WTC11 (cell line): ENCODE data around the gene CDCA5. TPM values are rescaled to one million over a fixed set of nuclear protein-coding genes. Genes with fewer than 3 reads are reported as not detected.

Experiments used
- ATAC-seq: fragments of 200-7000 bp; cut with Tn5 transposase; 2 replicates; pipeline ENCODE4 v1.10.0; 2021; ENCODE audit warnings: mild to moderate bottlenecking, moderate library complexity
- CTCF ChIA-PET: fragments of 300-600 bp; sonication (Branson Sonifier 250); formaldehyde crosslinking; loops from one replicate; lab custom pipeline; 2021; ENCODE audit warnings: antibody characterized with exemption; lab: Charles Lee
- POLR2A ChIA-PET: fragments of 350-600 bp; sonication (Branson Sonifier 250); formaldehyde crosslinking; loops from one replicate; lab custom pipeline; 2021; ENCODE audit warnings: antibody characterized with exemption; lab: Charles Lee
- DNase-seq: peaks from one replicate; pipeline ENCODE4 v3.0.0; 2021; ENCODE audit warnings: low spot score
- H3K27ac Mint-ChIP-seq: 2 replicates; pipeline ENCODE4 v1.8.0; 2021; ENCODE audit warnings: mixed read lengths
- H3K27me3 Mint-ChIP-seq: 2 replicates; pipeline ENCODE4 v1.8.0; 2021; ENCODE audit warnings: low read depth, mild to moderate bottlenecking, moderate library complexity, mixed read lengths
- H3K36me3 Mint-ChIP-seq: 2 replicates; pipeline ENCODE4 v1.8.0; 2021; ENCODE audit warnings: mixed read lengths
- H3K4me1 Mint-ChIP-seq: 2 replicates; pipeline ENCODE4 v1.8.0; 2022; ENCODE audit warnings: mixed read lengths
- H3K4me3 Mint-ChIP-seq: 2 replicates; pipeline ENCODE4 v1.8.0; 2021; ENCODE audit warnings: mild to moderate bottlenecking, moderate library complexity, mixed read lengths
- H3K9me3 Mint-ChIP-seq: 2 replicates; pipeline ENCODE4 v1.8.0; 2021; ENCODE audit warnings: mixed read lengths
- CTCF ChIP-seq: fragments of 200-600 bp; IDR thresholded peaks from 2 replicates; pipeline ENCODE4 v1.8.0; 2022; ENCODE audit warnings: antibody characterized with exemption
- E2F5 ChIP-seq: sonication (generic); formaldehyde crosslinking; IDR thresholded peaks from 2 replicates; pipeline ENCODE4 v1.8.1; 2022; ENCODE audit warnings: mild to moderate bottlenecking, moderate library complexity, missing genetic modification reagents
- ELF4 ChIP-seq: sonication (generic); formaldehyde crosslinking; IDR thresholded peaks from 2 replicates; pipeline ENCODE4 v1.8.1; 2022; ENCODE audit warnings: low read depth, mild to moderate bottlenecking, moderate library complexity, missing genetic modification reagents
- ETV6 ChIP-seq: sonication (generic); formaldehyde crosslinking; IDR thresholded peaks from 2 replicates; pipeline ENCODE4 v1.8.1; 2022; ENCODE audit warnings: mild to moderate bottlenecking, missing genetic modification reagents
- FOXJ3 ChIP-seq: sonication (generic); formaldehyde crosslinking; IDR thresholded peaks from 2 replicates; pipeline ENCODE4 v1.9.0; 2021; ENCODE audit warnings: missing genetic modification reagents, mild to moderate bottlenecking, borderline replicate concordance
- FOXK1 ChIP-seq: sonication (generic); formaldehyde crosslinking; IDR thresholded peaks from 2 replicates; pipeline ENCODE4 v1.8.0; 2022; ENCODE audit warnings: mild to moderate bottlenecking, moderate library complexity, missing genetic modification reagents
- GABPB1 ChIP-seq: sonication (generic); formaldehyde crosslinking; IDR thresholded peaks from 2 replicates; pipeline ENCODE4 v1.8.1; 2023; ENCODE audit warnings: mild to moderate bottlenecking, missing genetic modification reagents
- NFE2L1 ChIP-seq: sonication (generic); formaldehyde crosslinking; IDR thresholded peaks from 2 replicates; pipeline ENCODE4 v1.8.1; 2023; ENCODE audit warnings: missing genetic modification reagents
- NFYB ChIP-seq: sonication (generic); formaldehyde crosslinking; conservative IDR thresholded peaks from 2 replicates; pipeline ENCODE4 v1.8.0; 2022; ENCODE audit warnings: low read depth, missing genetic modification reagents
- NR3C1 ChIP-seq: sonication (generic); formaldehyde crosslinking; conservative IDR thresholded peaks from 2 replicates; pipeline ENCODE4 v1.8.1; 2023; ENCODE audit warnings: low read depth, mild to moderate bottlenecking, missing genetic modification reagents
- OVOL2 ChIP-seq: fragments of 250-450 bp; sonication (Bioruptor Pico); IDR thresholded peaks from 2 replicates; pipeline ENCODE4 v1.9.0; 2021; ENCODE audit warnings: mild to moderate bottlenecking, borderline replicate concordance
- RELA ChIP-seq: sonication (generic); formaldehyde crosslinking; IDR thresholded peaks from 2 replicates; pipeline ENCODE4 v1.8.1; 2022; ENCODE audit warnings: missing genetic modification reagents, mild to moderate bottlenecking, borderline replicate concordance
- STAT6 ChIP-seq: sonication (generic); formaldehyde crosslinking; conservative IDR thresholded peaks from 2 replicates; pipeline ENCODE4 v1.8.1; 2023; ENCODE audit warnings: mild to moderate bottlenecking, low read depth, missing genetic modification reagents, moderate library complexity
- USF1 ChIP-seq: sonication (generic); formaldehyde crosslinking; IDR thresholded peaks from 2 replicates; pipeline ENCODE4 v1.8.0; 2022; ENCODE audit warnings: mild to moderate bottlenecking, missing genetic modification reagents
- USF2 ChIP-seq: sonication (generic); formaldehyde crosslinking; IDR thresholded peaks from 2 replicates; pipeline ENCODE4 v1.8.1; 2023; ENCODE audit warnings: mild to moderate bottlenecking, missing genetic modification reagents, moderate library complexity
- ZNF232 ChIP-seq: sonication (generic); formaldehyde crosslinking; IDR thresholded peaks from 2 replicates; pipeline ENCODE4 v1.8.0; 2022; ENCODE audit warnings: mild to moderate bottlenecking, missing genetic modification reagents
- ZNF425 ChIP-seq: fragments of 250-450 bp; sonication (Bioruptor Pico); conservative IDR thresholded peaks from 2 replicates; pipeline ENCODE4 v1.9.0; 2021; ENCODE audit warnings: mild to moderate bottlenecking
- total RNA-seq: library from RNA; stranded (reverse); gene quantifications from 3 replicates; pipeline ENCODE4 v1.2.3, GENCODE V29; 2021

The CDCA5 gene
- total RNA-seq, 1 experiment from 2014 or later = 95.9 TPM

GRCh38 chr11:65078786-65079342 lies 5.0 kb downstream of the CDCA5 start:
- ChIA-PET POLR2A (no interaction called here), CTCF (interaction anchor here (0.6 to 1.8 kb wide), 3 partner anchors 10 to 249 kb away, joined by 3 to 4 read pairs (median 4); a partner anchor contains a TSS)
- Mint-ChIP-seq H3K27me3 (no peaks in the 10 kb centered on the region), H3K4me3 (no peak overlapping the region), H3K9me3 (no peaks in the 10 kb centered on the region), H3K27ac (peak overlapping the region; percentile 54), H3K4me1 (peaks cover 15% of the 10 kb centered on the region), H3K36me3 (peaks cover 61% of the 10 kb centered on the region)
- TF ChIP-seq ELF4 (CRISPR knock-in tag) = no peak
- TF ChIP-seq FOXK1 = no peak
- TF ChIP-seq ETV6 (CRISPR knock-in tag) = no peak
- no peak for TF ChIP-seq ZNF232 (CRISPR knock-in tag)
- TF ChIP-seq STAT6 = no peak
- TF ChIP-seq E2F5 (CRISPR knock-in tag) = no peak
- no peak for TF ChIP-seq CTCF
- no peak for TF ChIP-seq OVOL2 (CRISPR knock-in tag)
- no peak for TF ChIP-seq NFYB (CRISPR knock-in tag)
- no peak for TF ChIP-seq RELA (CRISPR knock-in tag)
- TF ChIP-seq ZNF425 (CRISPR knock-in tag) = no peak
- no peak for TF ChIP-seq GABPB1
- TF ChIP-seq NR3C1 = no peak
- TF ChIP-seq NFE2L1 (CRISPR knock-in tag) = no peak
- ATAC-seq (no peak), DNase-seq (no peak)

- peak; percentile 73 for DNase-seq
- peak overlapping the region; percentile 54; the same call in 1 of the 2 replicates for H3K27ac Mint-ChIP-seq
- peaks cover 14% of the 10 kb centered on the region for H3K4me1 Mint-ChIP-seq
- no peak overlapping the region for H3K4me3 Mint-ChIP-seq
- peak; percentile 89 for ATAC-seq
- H3K27me3 Mint-ChIP-seq = no peaks in the 10 kb centered on the region
- H3K9me3 Mint-ChIP-seq = no peaks in the 10 kb centered on the region
- H3K36me3 Mint-ChIP-seq = peaks cover 61% of the 10 kb centered on the region
- TF ChIP-seq FOXJ3 = no peak
- no peak for TF ChIP-seq USF2 (CRISPR knock-in tag)
- TF ChIP-seq USF1 = no peak
- TF ChIP-seq CTCF = peak; percentile 88
- TF ChIP-seq NFE2L1 (CRISPR knock-in tag) = no peak
- ChIA-PET POLR2A (no interaction called here), CTCF (interaction anchor here (0.6 to 1.8 kb wide), 4 partner anchors 11 to 249 kb away, joined by 3 to 4 read pairs (median 4); a partner anchor contains a TSS)
Observed at GRCh38 chr11:65078151-65078550, 5.7 kb downstream of the CDCA5 start.
